ENCODE data around the gene ELMO1. TPM values are rescaled to one million over a fixed set of nuclear protein-coding genes. Genes with fewer than 3 reads are reported as not detected.

ELMO1 gene
- total and polyA plus RNA-seq, 10 of the 15 experiments (the other 5 are each of a cell fraction or from before 2014, with no cell fraction given), result 22.6 to 85.9 (median 56.6) TPM

DNA sequence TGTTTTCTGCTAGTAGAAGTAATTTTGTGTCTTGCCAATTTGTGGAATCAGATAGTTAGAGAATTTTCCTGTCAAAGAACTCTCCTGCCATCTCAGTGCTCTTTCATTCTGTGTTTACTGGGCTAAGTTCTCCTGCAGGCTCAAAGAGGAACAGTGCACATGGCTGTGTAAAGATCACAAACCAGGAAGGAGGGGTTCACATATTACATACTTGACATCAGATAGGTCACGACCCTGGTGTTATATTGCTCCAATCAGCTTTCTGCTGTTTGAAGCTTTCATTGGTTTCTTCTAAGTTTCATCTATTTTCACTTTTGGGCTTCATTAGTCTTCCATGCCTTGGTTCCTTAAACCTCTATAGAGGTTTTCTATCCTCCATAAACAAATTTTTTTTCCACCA lies 13.5 kb upstream of the ELMO1 start:
- H3K9me3 ChIP-seq (replicated peaks; ENCODE audit: control insufficient read depth, insufficient read depth, low read length), result no peaks in the 10 kb centered on the region
- no TSS peak for BruUV-seq (replicated peaks)
- no peaks in the 10 kb centered on the region for H3K4me1 ChIP-seq (ENCODE audit: control insufficient read depth, insufficient read depth, low read length)
- H3K36me3 ChIP-seq (ENCODE audit: control insufficient read depth in 2 of 2, insufficient read depth in 2 of 2, low read length in 1 of 2), result no peaks in the 10 kb centered on the region
- H3K4me3 ChIP-seq, result no peak overlapping the region
- no peak overlapping the region for H2AFZ ChIP-seq (ENCODE audit: control insufficient read depth, low read depth, low read length)
- DNase-seq (ENCODE audit: low read depth, low spot score), result no peak
- no peak for FAIRE-seq
- ChIA-PET RAD21 (ENCODE audit: unreplicated experiment) (no interaction called here), SMC1A (ENCODE audit: uncharacterized antibody, unreplicated experiment) (no interaction called here), POLR2A (no interaction called here), CTCF (no interaction called here)
- no peaks in the 10 kb centered on the region for H3K79me2 ChIP-seq (ENCODE audit: control insufficient read depth, insufficient read depth, low read length)
- no peak for ATAC-seq
- no peak overlapping the region for H3K9ac ChIP-seq (ENCODE audit: control insufficient read depth, insufficient read depth, low read length)
- no peak overlapping the region for H3K27ac ChIP-seq (ENCODE audit: control insufficient read depth, insufficient read depth)
- H4K20me1 ChIP-seq (ENCODE audit: control insufficient read depth, insufficient read depth), result no peaks in the 10 kb centered on the region
- no peaks in the 10 kb centered on the region; a peak in 1 of 4 replicates for H3K27me3 ChIP-seq (replicated peaks in 1 of 2; ENCODE audit: control insufficient read depth in 2 of 2, insufficient read depth in 2 of 2, low read length in 1 of 2)
- in situ Hi-C loops (cut with MboI), result no loop called here
- no peak overlapping the region for H3K4me2 ChIP-seq (ENCODE audit: control insufficient read depth, insufficient read depth)
- WGBS (ENCODE audit: insufficient coverage, insufficient replicate concordance, low lambda C conversion rate, missing lambda C conversion rate), result 0% methylated on average over 1 of the region's 1 CpG
- intact Hi-C loops (cut with micrococcal nuclease; ENCODE audit: unreplicated experiment), result no loop called here
- no peak for TF ChIP-seq ZNF217 (IDR thresholded peaks at IDR 0.05)
- no peak for TF ChIP-seq JUND (IDR thresholded peaks at IDR 0.05; ENCODE audit: low read depth, low read length)
- no peak for TF ChIP-seq EGR1 (IDR thresholded peaks at IDR 0.05; ENCODE audit: borderline replicate concordance in 1 of 2, low read depth in 2 of 2, low read length in 2 of 2)
- TF ChIP-seq, protein P1, sequence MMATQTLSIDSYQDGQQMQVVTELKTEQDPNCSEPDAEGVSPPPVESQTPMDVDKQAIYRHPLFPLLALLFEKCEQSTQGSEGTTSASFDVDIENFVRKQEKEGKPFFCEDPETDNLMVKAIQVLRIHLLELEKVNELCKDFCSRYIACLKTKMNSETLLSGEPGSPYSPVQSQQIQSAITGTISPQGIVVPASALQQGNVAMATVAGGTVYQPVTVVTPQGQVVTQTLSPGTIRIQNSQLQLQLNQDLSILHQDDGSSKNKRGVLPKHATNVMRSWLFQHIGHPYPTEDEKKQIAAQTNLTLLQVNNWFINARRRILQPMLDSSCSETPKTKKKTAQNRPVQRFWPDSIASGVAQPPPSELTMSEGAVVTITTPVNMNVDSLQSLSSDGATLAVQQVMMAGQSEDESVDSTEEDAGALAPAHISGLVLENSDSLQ (IDR thresholded peaks at IDR 0.05), result no peak
- no peak for TF ChIP-seq TBL1XR1 (IDR thresholded peaks at IDR 0.05; ENCODE audit: low read depth, low read length)
- TF ChIP-seq TCF3 (IDR thresholded peaks at IDR 0.05; ENCODE audit: borderline replicate concordance, insufficient read depth, low read depth, low read length), result no peak
- TF ChIP-seq BMI1 (IDR thresholded peaks at IDR 0.05; ENCODE audit: borderline replicate concordance), result no peak
- TF ChIP-seq NFYA (IDR thresholded peaks at IDR 0.05; ENCODE audit: borderline replicate concordance, low read depth, low read length), result no peak
- TF ChIP-seq, protein P2, sequence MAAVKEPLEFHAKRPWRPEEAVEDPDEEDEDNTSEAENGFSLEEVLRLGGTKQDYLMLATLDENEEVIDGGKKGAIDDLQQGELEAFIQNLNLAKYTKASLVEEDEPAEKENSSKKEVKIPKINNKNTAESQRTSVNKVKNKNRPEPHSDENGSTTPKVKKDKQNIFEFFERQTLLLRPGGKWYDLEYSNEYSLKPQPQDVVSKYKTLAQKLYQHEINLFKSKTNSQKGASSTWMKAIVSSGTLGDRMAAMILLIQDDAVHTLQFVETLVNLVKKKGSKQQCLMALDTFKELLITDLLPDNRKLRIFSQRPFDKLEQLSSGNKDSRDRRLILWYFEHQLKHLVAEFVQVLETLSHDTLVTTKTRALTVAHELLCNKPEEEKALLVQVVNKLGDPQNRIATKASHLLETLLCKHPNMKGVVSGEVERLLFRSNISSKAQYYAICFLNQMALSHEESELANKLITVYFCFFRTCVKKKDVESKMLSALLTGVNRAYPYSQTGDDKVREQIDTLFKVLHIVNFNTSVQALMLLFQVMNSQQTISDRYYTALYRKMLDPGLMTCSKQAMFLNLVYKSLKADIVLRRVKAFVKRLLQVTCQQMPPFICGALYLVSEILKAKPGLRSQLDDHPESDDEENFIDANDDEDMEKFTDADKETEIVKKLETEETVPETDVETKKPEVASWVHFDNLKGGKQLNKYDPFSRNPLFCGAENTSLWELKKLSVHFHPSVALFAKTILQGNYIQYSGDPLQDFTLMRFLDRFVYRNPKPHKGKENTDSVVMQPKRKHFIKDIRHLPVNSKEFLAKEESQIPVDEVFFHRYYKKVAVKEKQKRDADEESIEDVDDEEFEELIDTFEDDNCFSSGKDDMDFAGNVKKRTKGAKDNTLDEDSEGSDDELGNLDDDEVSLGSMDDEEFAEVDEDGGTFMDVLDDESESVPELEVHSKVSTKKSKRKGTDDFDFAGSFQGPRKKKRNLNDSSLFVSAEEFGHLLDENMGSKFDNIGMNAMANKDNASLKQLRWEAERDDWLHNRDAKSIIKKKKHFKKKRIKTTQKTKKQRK (IDR thresholded peaks at IDR 0.05; ENCODE audit: low read depth, low read length), result no peak
- TF ChIP-seq, protein P3, sequence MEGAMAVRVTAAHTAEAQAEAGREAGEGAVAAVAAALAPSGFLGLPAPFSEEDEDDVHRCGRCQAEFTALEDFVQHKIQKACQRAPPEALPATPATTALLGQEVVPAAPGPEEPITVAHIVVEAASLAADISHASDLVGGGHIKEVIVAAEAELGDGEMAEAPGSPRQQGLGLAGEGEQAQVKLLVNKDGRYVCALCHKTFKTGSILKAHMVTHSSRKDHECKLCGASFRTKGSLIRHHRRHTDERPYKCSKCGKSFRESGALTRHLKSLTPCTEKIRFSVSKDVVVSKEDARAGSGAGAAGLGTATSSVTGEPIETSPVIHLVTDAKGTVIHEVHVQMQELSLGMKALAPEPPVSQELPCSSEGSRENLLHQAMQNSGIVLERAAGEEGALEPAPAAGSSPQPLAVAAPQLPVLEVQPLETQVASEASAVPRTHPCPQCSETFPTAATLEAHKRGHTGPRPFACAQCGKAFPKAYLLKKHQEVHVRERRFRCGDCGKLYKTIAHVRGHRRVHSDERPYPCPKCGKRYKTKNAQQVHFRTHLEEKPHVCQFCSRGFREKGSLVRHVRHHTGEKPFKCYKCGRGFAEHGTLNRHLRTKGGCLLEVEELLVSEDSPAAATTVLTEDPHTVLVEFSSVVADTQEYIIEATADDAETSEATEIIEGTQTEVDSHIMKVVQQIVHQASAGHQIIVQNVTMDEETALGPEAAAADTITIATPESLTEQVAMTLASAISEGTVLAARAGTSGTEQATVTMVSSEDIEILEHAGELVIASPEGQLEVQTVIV (IDR thresholded peaks at IDR 0.05; ENCODE audit: borderline replicate concordance, partially characterized antibody), result no peak
- TF ChIP-seq ETV6 (conservative IDR thresholded peaks at IDR 0.05 in 1 of 2, IDR thresholded peaks at IDR 0.05 in 1 of 2; ENCODE audit: borderline replicate concordance in 1 of 2, low read depth in 1 of 2), result no peak
- TF ChIP-seq MEF2B (IDR thresholded peaks at IDR 0.05; ENCODE audit: partially characterized antibody, poor library complexity, severe bottlenecking), result no peak
- TF ChIP-seq, protein P4, sequence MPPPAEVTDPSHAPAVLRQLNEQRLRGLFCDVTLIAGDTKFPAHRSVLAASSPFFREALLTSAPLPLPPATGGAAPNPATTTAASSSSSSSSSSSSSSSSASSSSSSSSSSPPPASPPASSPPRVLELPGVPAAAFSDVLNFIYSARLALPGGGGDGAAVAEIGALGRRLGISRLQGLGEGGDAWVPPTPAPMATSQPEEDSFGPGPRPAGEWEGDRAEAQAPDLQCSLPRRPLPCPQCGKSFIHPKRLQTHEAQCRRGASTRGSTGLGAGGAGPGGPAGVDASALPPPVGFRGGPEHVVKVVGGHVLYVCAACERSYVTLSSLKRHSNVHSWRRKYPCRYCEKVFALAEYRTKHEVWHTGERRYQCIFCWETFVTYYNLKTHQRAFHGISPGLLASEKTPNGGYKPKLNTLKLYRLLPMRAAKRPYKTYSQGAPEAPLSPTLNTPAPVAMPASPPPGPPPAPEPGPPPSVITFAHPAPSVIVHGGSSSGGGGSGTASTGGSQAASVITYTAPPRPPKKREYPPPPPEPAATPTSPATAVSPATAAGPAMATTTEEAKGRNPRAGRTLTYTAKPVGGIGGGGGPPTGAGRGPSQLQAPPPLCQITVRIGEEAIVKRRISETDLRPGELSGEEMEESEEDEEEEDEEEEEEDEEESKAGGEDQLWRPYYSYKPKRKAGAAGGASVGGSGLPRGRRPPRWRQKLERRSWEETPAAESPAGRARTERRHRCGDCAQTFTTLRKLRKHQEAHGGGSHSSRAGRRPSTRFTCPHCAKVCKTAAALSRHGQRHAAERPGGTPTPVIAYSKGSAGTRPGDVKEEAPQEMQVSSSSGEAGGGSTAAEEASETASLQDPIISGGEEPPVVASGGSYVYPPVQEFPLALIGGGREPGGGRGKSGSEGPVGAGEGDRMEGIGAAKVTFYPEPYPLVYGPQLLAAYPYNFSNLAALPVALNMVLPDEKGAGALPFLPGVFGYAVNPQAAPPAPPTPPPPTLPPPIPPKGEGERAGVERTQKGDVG (CRISPR knock-in tag; IDR thresholded peaks at IDR 0.05), result no peak
- no peak for TF ChIP-seq SMARCA5 (IDR thresholded peaks at IDR 0.05)

Data from GM12878 (cell line).